Large intestine (tissue), 3 donors: ENCODE measurements around the gene IL12RB1. TPM values are rescaled to one million over a fixed set of nuclear protein-coding genes. Genes with fewer than 3 reads are reported as not detected.
"Not testable (repeated sequence)": the region's sequence is repeated elsewhere in the genome, so short reads cannot be mapped to it uniquely, and the experiment has no call there.

Source experiments
- DNase-seq, 2 donors: peaks; one replicate each; pipeline versions ENCODE4 v3.0.0 to v3.0.0-alpha.2; 2013
- H3K27ac ChIP-seq: one replicate; pipeline ENCODE4 v1.5.1; 2013; ENCODE audit warnings: low read length
- H3K27me3 ChIP-seq: 2 replicates; pipeline ENCODE4 v1.6.1; 2013; ENCODE audit warnings: low read length; ENCODE audit not compliant: control insufficient read depth, insufficient read depth
- H3K36me3 ChIP-seq: 2 replicates; pipeline ENCODE4 v1.6.1; 2013; ENCODE audit warnings: low read length; ENCODE audit not compliant: control insufficient read depth, insufficient read depth
- H3K4me1 ChIP-seq: one replicate; pipeline ENCODE4 v1.6.1; 2013; ENCODE audit warnings: low read length; ENCODE audit not compliant: control insufficient read depth, insufficient read depth
- H3K4me3 ChIP-seq: one replicate; pipeline ENCODE4 v1.5.1; 2013; ENCODE audit warnings: low read length
- H3K9me3 ChIP-seq: one replicate; pipeline ENCODE4 v1.6.1; 2013; ENCODE audit warnings: mild to moderate bottlenecking, low read depth, low read length, moderate library complexity; ENCODE audit not compliant: control insufficient read depth
- WGBS: methylation state at CpG from one replicate; pipeline ENCODE4 v1.1.5; 2013; ENCODE audit warnings: low lambda C conversion rate; ENCODE audit not compliant: insufficient coverage; 5-methylcytosine and 5-hydroxymethylcytosine counted together
- polyA plus RNA-seq: library from polyadenylated mRNA; unstranded; fragments of 120-200 nt; gene quantifications from one replicate; pipeline ENCODE4 v1.2.1, GENCODE V29; 2013

The IL12RB1 gene
- polyA plus RNA-seq, 1 donor, result 1.2 TPM

DNA sequence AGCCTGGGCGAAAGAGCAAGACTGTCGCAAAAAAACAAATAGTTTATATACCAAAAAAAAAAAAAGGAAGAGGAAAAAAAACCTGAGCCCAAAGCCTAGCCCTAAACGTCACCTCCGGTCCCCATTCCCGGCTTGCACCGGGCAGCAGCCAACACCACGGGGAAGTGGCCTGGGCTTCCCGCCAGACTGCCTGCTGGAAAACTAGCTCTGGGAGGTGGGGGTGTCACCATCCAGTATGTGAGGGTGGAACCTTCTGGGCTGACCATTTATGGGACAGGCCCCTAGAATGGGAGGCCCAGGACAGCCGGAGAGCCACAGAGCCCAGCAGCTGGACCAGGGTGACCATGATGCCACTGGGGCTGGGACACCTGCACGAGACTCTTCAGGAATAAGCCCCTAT is 37.3 kb downstream of the IL12RB1 start:
- peaks cover 6% of the 10 kb centered on the region for H3K4me1 ChIP-seq
- peaks cover 23% of the 10 kb centered on the region for H3K27me3 ChIP-seq
- H3K4me3 ChIP-seq, result no peak overlapping the region
- no CpG with 5 or more reads among the region's 10 CpGs for WGBS
- H3K36me3 ChIP-seq, result no peaks in the 10 kb centered on the region
- H3K9me3 ChIP-seq, result peaks cover 4% of the 10 kb centered on the region
- DNase-seq, result peak; percentile 26 to 45
- no peak overlapping the region for H3K27ac ChIP-seq

DNA sequence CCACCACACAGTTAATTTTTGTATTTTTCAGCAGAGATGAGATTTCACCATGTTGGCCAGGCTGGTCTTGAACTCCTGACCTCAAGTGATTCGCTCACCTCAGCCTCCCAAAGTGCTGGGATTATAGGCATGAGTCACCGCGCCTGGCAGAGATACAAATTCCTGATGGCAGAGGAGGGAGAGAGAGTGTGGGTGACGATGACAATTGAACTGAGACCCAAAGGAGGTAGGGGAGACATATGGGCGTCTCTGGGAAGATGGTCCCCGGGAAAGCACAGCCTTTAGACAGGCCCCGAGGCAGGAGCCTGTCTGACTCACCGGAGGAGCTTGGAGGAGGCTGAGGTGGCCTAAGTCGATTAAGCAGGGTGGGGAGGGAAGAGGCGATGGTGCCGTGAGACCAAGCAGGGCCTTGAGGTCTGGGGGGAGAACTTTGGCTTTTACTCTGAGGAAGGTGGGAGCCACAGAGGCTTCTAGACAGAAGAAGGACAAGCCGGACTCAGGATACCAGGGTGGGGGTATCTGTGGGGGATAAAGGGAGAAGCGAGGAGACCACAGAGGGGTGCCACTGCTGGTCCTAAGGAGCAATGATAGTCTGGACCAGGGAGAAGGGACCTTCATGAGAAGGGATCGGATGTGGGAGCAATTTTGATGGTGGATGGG is 40.5 kb downstream of the IL12RB1 start:
- Histone ChIP-seq H3K36me3 (no peaks in the 10 kb centered on the region), H3K4me3 (no peak overlapping the region), H3K4me1 (peaks cover 6% of the 10 kb centered on the region), H3K27ac (no peak overlapping the region), H3K9me3 (no peaks in the 10 kb centered on the region), H3K27me3 (peaks cover 10% of the 10 kb centered on the region)
- DNase-seq, result no peak
- WGBS, result no CpG with 5 or more reads among the region's 14 CpGs

DNA sequence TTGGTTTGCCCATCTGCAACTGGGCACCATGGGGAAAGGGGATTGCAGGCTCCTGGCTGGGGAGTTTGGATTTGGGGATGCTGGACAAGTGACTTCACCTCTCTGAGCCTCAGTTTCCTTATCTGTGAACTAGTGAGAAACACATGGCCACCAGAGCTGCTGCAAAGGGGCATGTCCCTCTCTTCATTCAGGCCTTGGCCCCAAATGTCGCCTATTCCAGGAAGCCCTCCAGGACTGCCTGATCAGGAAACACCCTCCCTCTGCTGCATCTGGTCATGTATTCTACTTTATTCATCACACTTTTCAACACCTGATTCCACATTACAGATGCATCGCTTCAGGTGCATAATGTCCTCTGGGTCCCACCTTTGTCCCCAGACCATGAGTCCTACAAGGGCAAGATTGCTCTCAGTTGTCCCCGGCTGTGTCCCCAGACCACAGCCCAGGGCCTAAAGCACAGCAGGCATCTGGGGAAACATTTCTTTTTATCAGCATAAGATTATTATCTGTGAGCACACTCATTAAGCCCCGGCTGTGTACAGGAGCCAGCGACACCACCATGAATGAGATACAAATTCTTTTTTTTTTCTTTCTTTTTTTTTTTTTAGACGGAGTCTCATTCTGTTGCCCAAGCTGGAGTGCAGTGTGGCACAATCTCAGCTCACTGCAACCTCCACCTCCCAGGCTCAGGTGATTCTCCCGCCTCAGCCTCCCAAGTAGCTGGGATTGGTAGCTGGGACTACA is 41.3 kb downstream of the IL12RB1 start:
- no peaks in the 10 kb centered on the region for H3K36me3 ChIP-seq
- peaks cover 6% of the 10 kb centered on the region for H3K4me1 ChIP-seq
- H3K27ac ChIP-seq, result peak overlapping the region; percentile 27
- H3K27me3 ChIP-seq, result peaks cover 3% of the 10 kb centered on the region
- peak overlapping the region; percentile 16 for H3K4me3 ChIP-seq
- no peak for DNase-seq
- 8% methylated on average over 2 of the region's 7 CpGs for WGBS
- H3K9me3 ChIP-seq, result peaks cover 3% of the 10 kb centered on the region

DNA sequence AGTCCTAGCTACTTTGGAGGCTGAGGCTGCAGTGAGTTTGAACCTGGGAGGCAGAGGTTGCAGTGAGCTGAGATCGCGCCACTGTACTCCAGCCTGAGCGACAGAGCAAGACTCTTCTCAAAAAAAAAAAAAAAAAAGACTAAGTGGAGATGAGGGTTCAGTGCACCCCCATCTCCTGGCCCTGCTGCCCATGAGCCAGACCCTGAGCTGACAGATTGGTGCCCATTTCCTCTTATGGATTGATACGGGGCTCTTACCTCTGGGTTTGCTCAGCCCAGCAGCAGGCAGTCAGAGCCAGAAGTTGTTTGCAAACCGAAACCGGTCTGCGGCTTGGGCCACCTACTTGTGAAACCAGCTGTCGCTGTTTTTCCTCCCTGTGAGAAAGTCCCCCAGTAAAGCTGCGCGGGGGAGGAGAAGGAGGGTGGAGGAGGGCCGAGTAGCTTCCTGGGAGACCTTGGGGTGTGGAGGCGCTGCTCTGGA is 41.9 kb downstream of the IL12RB1 start:
- Histone ChIP-seq H3K27me3 (no peaks in the 10 kb centered on the region), H3K27ac (peak overlapping the region; percentile 48), H3K4me1 (peaks cover 6% of the 10 kb centered on the region), H3K36me3 (no peaks in the 10 kb centered on the region), H3K9me3 (peaks cover 3% of the 10 kb centered on the region), H3K4me3 (peak overlapping the region; percentile 16)
- DNase-seq, result peak; percentile 78 to 89
- no CpG with 5 or more reads among the region's 12 CpGs for WGBS

DNA sequence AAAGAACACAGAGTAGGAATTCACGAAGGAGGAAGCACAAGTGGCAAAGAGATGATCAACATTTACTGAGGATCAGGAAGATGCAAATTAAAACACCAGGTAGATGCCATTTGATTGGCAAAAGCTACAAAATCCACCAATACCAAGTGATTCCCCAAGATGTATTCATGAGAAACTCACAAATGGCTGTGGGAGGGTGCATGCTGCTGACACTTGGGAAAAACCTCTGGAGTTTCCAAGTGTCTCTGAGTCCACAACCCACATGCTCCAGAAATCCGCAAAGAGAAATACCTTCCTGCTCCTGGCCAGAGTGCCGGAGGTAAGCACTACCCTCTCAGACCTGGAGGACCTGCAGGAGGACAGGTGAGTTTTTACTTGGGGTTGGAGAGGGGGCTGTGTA is 43.1 kb downstream of the IL12RB1 start:
- no CpG with 5 or more reads among the region's 3 CpGs for WGBS

DNA sequence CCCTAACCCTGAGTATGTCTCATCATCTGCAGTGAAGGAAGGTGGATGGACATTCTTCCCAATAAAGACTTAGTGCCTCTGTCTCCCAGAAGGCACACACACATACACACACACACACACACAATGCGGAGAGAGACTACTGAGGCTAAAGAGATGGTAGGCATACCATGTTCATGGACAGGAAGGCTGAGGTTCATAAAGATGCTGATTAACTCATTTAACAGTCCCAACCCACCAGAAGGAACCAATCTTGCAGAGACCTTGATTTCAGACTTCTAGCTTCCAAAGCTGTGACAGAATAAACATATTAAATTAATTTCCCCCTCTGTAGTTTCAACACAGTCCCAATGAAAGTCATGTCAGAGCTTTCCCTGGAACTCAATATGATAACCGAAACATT is 45.7 kb downstream of the IL12RB1 start:
- Histone ChIP-seq H3K4me1 (peaks cover 6% of the 10 kb centered on the region), H3K27ac (no peak overlapping the region), H3K27me3 (no peaks in the 10 kb centered on the region), H3K36me3 (no peaks in the 10 kb centered on the region), H3K9me3 (peaks cover 3% of the 10 kb centered on the region), H3K4me3 (no peak overlapping the region)
- DNase-seq, result no peak
- no CpG with 5 or more reads among the region's 2 CpGs for WGBS

More for the DNA sequence above, 43.1 kb downstream of the IL12RB1 start:
- Histone ChIP-seq H3K4me3 (no peak overlapping the region), H3K9me3 (peaks cover 3% of the 10 kb centered on the region), H3K36me3 (no peaks in the 10 kb centered on the region), H3K4me1 (peaks cover 6% of the 10 kb centered on the region), H3K27ac (no peak overlapping the region), H3K27me3 (no peaks in the 10 kb centered on the region)
- DNase-seq, result no peak

DNA sequence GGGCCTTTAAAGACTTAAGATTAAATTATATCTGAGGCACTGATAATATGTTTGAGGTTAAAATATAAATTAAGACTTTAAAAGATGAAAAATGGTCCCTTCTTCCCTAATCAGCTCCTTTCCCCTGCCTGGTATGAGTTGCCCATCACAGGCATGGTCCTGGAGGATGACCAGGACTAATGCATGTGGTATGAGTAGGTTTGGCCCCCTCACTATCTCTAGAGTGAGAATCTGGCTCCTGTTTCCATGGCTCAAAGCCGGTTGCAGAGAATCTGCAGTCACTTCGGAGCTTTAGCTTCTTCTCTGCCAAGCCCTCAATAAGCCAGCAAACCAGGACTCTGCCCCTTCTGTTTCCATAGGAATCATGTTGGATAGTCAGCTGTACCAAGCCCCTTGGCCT is 54.6 kb downstream of the IL12RB1 start:
- DNase-seq, H3K4me1 ChIP-seq, H3K4me3 ChIP-seq, H3K27ac ChIP-seq, H3K27me3 ChIP-seq, H3K36me3 ChIP-seq, H3K9me3 ChIP-seq: not testable (repeated sequence)
- WGBS, result no CpG with 5 or more reads among the region's 2 CpGs

DNA sequence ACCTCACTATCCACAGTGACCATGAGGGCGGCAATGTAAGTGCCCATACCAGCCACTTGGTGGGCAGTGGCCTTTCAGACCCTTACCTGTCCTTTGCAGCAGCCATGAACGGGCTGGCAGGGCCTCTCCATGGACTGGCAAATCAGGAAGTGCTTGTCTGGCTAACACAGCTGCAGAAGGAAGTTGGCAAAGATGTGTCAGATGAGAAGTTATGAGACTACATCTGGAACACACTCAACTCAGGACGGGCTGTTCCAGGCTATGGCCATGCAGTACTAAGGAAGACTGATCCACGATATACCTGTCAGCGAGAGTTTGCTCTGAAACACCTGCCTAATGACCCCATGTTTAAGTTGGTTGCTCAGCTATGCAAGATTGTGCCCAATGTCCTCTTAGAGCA is 55.3 kb downstream of the IL12RB1 start:
- not testable (repeated sequence) for H3K36me3 ChIP-seq, H3K27ac ChIP-seq
- no CpG with 5 or more reads among the region's 5 CpGs for WGBS

DNA sequence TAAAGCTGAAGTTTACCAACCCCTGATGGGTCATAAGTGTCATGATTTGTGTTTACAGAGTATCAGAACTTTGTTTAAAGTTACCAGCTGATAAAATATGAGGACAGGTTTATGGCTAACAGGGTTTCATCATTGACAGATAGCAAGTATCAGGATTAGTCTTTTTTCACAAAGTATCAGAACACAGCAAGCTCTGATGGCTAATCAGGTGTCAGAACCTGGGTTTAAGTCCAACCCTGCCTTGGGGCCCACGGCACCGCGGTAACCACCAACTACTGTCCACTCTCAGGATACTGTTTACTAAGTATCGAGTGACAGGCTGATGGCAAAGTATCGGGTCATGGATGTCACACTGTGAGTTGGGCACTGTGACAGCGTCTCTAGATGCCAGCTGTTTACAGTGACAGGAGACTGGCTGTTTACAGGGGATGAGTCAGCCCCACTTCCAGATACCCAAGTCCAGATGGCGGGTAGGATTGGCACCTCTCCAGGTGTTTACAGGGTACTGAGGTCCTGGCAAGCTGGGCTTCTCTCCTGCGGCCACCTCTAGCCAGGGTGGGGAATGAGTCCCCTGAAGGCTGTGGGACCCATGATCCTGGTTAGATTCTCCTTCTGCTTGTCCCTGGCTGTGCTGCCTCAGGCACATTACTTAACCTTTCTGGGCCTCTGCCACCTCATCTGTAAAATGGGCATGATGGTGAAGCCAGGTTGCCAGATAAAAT is 57.0 kb downstream of the IL12RB1 start:
- Histone ChIP-seq H3K9me3 (peaks cover 3% of the 10 kb centered on the region), H3K4me1 (peaks cover 6% of the 10 kb centered on the region), H3K36me3 (no peaks in the 10 kb centered on the region), H3K27me3 (no peaks in the 10 kb centered on the region), H3K4me3 (no peak overlapping the region), H3K27ac (peak overlapping the region; percentile 61)
- DNase-seq, result peak; percentile 78 to 82
- WGBS, result no CpG with 5 or more reads among the region's 8 CpGs

More for the DNA sequence above, 55.3 kb downstream of the IL12RB1 start:
- not testable (repeated sequence) for DNase-seq, H3K4me1 ChIP-seq, H3K27me3 ChIP-seq, H3K4me3 ChIP-seq, H3K9me3 ChIP-seq

DNA sequence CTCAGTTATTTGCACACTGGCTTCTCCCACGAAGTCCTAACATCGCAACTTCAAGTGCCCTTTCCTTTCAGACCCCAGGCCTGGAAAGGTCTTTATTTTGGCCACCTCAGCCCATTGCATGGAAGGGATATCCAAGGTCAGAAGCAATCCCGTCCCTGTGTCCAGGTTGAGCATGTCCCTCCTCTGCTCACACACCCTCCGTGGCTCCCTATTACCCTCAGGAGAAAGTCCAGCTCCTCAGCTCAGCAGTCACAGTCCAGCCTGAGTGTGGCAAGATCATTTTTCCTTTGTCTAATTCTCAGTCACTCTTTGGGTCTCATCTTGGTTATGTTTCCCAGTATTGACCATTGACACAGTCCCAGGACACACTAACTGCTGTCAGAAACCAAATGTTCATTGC is 59.6 kb downstream of the IL12RB1 start:
- DNase-seq, result no peak
- H3K27me3 ChIP-seq, result no peaks in the 10 kb centered on the region
- no peak overlapping the region for H3K27ac ChIP-seq
- peaks cover 12% of the 10 kb centered on the region for H3K4me1 ChIP-seq
- no peaks in the 10 kb centered on the region for H3K36me3 ChIP-seq
- H3K9me3 ChIP-seq, result peaks cover 3% of the 10 kb centered on the region
- no CpG with 5 or more reads among the region's 4 CpGs for WGBS
- no peak overlapping the region for H3K4me3 ChIP-seq
